HG02852 (cell line): Measurements from ENCODE around the gene MYBPC2.
"Not testable (repeated sequence)": the region's sequence is repeated elsewhere in the genome, so short reads cannot be mapped to it uniquely, and the experiment has no call there.

ENCODE experiments used
- ATAC-seq: cut with Tn5 transposase; IDR thresholded peaks from one replicate; pipeline ENCODE4 v1.9.1; 2021; ENCODE audit warnings: mild to moderate bottlenecking, moderate library complexity; ENCODE audit not compliant: unreplicated experiment

Gene MYBPC2

DNA sequence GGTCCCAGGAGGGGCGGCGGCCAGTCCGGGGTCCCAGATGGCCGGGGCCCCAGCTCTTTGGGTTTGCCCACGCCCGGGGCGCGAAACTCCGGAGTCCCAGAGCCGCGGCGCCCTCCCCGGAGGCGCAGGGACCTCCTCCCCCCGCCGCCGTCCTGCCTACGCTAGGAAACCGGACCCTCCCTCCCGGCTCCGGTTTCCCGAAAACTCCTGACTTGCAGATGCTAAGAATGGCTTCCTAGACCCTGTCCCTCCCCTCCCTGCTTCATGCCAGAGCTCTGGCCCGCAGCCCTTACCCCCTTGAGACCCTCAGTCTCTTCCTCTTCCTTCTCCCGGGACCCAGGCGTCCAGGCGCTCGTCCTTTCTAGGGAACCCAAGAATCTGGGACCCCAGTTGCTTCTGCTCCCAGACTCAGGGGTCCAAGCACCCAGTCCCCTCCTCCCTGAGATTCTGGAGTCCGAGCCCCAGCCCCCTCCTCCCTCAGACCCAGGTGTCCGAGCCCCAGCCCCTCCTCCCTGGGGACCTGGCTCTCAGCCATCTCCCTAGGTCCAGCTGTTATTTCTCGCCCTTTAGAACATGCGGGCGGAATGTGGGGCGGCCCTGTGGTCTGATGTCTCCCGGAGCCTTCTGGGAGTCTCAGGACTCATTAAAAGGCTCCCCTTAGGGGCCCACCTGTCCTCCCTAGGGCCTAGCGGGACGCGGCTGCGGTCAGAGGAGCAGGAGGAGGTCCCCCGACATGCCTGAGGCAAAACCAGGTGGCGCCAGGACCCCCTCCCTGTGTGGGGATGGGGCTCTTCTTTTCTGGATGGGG lies at the start of gene MYBPC2:
Gene MYBPC2, plus strand, starts transcription at position 672 of the 808 bp plus-strand sequence. Its CDS starts 62 bp downstream, at position 734.
- ATAC-seq, result no peak

DNA sequence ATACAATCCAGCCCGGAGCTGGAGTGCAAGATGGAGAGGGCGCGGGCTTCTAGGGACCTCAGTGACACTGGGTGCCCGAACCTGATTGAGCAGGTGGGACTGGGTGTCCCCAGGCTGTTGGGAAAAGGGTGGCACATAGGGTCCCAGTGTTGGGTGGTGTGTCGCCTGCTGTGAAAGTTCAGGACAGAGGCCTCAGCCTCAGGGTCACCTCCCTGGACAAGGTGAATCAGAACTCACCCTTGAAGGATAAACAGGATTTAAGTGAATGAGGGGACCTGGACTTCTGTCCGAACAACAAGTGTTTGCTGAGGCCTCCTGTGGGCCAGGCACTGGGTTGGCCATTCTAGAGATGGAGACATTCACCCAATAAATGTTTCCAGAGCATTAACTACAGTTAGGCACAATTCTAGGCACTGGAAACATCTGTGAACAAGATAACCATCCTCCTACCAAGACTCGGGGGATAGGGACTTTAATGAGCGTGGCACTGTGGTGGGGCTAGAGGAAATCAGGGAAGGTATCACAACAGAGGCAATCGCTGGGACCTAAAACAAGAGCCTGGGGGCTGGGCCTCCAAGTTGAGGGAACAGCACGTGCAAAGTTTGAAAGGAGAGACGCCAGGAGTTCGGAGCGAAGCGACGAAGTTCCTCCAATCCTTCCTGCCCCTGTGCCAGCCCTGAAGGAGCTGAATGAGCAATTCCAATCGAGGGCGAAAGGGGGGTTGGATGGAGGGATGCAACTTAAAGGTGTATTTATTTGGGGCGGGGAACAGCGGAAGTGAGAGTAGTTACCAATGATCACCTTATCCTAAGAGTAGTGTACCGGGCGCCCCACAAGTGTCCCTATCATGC lies 49.5 kb upstream of the MYBPC2 start:
- ATAC-seq, result no peak

- peak; percentile 77 for ATAC-seq
These were observed 48.6 kb upstream of the MYBPC2 start, which contains the start of gene POLD1 for GRCh38 chr19:50383852-50384684. Gene POLD1 (plus strand): TSS chr19:50384347. CDS start chr19:50398852, 14,505 bp downstream.

GRCh38 chr19:50384685-50385535 lies 47.8 kb upstream of the MYBPC2 start:
- no peak for ATAC-seq

- no peak for ATAC-seq
These were observed 45.4 kb upstream of the MYBPC2 start for GRCh38 chr19:50387176-50387867.

- no peak for ATAC-seq
These were observed 44.8 kb upstream of the MYBPC2 start for GRCh38 chr19:50387868-50388245.

GRCh38 chr19:50390295-50390694 lies 42.4 kb upstream of the MYBPC2 start:
- ATAC-seq, result not testable (repeated sequence)

DNA sequence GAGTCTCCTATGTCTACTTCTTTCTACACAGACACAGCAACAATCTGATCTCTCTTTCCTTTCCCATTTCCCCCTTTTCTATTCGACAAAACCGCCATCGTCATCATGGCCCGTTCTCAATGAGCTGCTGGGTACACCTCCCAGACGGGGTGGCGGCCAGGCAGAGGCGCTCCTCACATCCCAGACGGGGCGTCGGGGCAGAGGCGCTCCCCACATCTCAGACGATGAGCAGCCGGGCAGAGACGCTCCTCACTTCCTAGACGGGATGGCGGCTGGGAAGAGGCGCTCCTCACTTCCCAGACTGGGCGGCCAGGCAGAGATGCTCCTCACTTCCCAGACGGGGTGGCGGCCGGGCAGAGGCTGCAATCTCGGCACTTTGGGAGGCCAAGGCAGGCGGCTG lies 41.7 kb upstream of the MYBPC2 start:
- not testable (repeated sequence) for ATAC-seq

DNA sequence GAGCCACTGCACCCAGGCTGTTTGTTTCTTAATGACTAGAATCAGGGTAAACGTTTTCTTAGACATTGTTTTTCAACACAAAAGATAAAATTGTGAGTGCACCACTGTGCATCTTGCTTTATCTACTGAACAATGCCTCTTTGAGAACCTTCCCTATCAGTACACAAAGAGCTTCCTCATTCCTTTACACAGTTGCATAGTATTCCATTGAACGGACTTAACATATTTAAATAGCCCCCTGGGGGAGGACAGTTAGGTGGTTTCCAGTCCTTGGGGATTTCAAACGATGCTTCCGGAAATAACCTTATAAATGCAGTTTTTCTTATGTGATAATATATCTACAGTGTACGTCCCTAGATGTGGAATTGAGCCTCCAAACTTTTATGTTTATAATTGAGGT lies 39.9 kb upstream of the MYBPC2 start:
- ATAC-seq, result no peak

- no peak for ATAC-seq
These were observed 39.1 kb upstream of the MYBPC2 start for GRCh38 chr19:50393589-50393988.

GRCh38 chr19:50394017-50394416 lies 38.7 kb upstream of the MYBPC2 start:
- ATAC-seq, result no peak

DNA sequence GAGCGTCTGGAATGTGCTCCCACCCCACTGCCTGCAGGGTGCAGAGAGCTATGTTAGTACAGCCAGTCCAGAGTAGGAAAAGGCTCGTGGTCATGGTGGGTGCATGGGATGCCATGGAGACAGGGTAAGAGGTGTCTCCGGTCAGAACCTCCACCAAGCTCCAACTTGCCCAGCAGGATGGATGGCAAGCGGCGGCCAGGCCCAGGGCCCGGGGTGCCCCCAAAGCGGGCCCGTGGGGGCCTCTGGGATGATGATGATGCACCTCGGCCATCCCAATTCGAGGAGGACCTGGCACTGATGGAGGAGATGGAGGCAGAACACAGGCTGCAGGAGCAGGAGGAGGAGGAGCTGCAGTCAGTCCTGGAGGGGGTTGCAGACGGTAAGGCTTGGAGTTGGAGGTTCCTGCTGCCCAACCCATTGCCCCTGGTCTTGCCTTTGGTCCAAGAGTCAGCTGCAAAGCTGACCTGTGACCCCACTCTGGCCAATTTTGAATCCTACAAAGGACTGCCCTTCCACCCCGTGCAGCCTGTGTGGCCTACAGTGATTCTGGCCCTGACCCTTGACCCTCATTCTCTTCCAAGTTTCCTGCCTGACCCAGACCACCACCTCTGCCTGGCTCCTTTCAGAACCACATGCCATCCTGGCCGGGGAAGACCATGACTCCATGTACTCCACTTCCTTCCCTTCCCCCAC lies 33.9 kb upstream of the MYBPC2 start:
- no peak for ATAC-seq

GRCh38 chr19:50399368-50399745 lies 33.3 kb upstream of the MYBPC2 start:
- no peak for ATAC-seq

- no peak for ATAC-seq
These were observed 30.9 kb upstream of the MYBPC2 start for GRCh38 chr19:50401605-50402450.

DNA sequence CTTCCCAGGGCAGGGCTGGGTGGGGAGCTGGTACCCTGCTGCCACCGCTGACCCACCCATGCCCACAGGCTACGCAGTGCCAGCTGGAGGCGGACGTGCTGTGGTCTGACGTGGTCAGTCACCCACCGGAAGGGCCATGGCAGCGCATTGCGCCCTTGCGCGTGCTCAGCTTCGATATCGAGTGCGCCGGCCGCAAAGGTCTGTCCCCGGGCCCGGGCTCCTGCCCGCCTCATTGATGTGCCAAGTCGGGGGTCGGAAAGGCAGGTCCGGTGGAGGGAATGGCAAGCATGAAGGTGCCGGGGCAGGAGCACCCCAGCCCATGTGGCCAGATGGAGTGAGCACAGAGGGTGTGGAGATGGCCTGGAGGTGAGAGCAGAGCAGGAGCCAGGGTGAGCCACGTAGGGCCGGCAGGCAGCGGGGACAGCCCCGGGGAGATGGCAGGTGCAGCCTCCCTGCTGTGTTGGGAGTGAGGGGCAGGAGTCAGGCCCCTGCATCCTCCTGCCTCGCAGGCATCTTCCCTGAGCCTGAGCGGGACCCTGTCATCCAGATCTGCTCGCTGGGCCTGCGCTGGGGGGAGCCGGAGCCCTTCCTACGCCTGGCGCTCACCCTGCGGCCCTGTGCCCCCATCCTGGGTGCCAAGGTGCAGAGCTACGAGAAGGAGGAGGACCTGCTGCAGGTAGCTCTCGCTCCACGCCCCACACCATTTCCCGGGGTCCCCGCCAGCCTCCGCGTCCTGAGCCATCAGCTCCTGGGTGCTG lies 30.0 kb upstream of the MYBPC2 start:
- ATAC-seq, result no peak

DNA sequence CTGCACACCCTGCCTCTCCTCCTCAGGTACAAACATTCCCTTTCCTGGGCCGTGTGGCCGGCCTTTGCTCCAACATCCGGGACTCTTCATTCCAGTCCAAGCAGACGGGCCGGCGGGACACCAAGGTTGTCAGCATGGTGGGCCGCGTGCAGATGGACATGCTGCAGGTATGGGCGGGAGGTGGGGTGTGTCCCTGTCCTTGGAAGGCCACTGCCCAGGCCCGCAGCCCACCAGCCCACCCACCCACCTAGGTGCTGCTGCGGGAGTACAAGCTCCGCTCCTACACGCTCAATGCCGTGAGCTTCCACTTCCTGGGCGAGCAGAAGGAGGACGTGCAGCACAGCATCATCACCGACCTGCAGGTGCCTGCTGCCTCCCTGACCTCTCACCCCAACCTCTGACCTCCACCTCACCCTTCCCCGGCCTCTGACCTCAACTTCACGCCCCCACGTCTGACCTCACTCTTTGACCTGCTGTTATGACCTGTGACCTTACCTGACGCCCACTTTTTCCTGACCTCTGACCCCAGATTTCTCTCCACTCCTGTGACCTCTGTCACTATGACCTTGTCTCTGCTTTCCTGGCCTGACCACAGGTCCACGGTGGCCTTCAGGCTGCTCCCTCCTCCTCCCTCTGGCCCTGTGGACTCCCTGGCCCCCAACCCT lies 26.4 kb upstream of the MYBPC2 start:
- no peak for ATAC-seq

GRCh38 chr19:50406829-50407228 lies 25.9 kb upstream of the MYBPC2 start:
- no peak for ATAC-seq
